ENCODE results near the gene PRKG1. TPM values are rescaled to one million over a fixed set of nuclear protein-coding genes. Genes with fewer than 3 reads are reported as not detected.

The PRKG1 gene
- total RNA-seq, 1 experiment from 2014 or later, result 0.21 TPM

GRCh38 chr10:51935341-51935740 is 861.1 kb downstream of the PRKG1 start:
- no TSS peak for BruUV-seq (replicated peaks)
- Mint-ChIP-seq H3K27ac (ENCODE audit: unreplicated experiment) (no peak overlapping the region), H3K36me3 (ENCODE audit: insufficient read depth, unreplicated experiment) (no peaks in the 10 kb centered on the region), H3K4me3 (ENCODE audit: low read depth, unreplicated experiment) (no peak overlapping the region), H3K27me3 (ENCODE audit: unreplicated experiment) (peaks cover 22% of the 10 kb centered on the region), H3K4me1 (ENCODE audit: low read depth, unreplicated experiment) (no peaks in the 10 kb centered on the region), H3K9me3 (ENCODE audit: low read depth, unreplicated experiment) (no peaks in the 10 kb centered on the region)
- no peak for TF ChIP-seq CTCF (IDR thresholded peaks at IDR 0.05; ENCODE audit: unreplicated experiment)
- no peak for DNase-seq
- CTCF ChIA-PET, result no interaction called here
- intact Hi-C loops (cut with micrococcal nuclease; ENCODE audit: unreplicated experiment), result no loop called here

GRCh38 chr10:51937308-51938140 is 863.2 kb downstream of the PRKG1 start:
- intact Hi-C loops (cut with micrococcal nuclease; ENCODE audit: unreplicated experiment), result no loop called here
- no peaks in the 10 kb centered on the region for H3K4me1 Mint-ChIP-seq (ENCODE audit: low read depth, unreplicated experiment)
- CTCF ChIA-PET, result no interaction called here

GRCh38 chr10:51950371-51950995 is 876.2 kb downstream of the PRKG1 start:
- intact Hi-C loops (cut with micrococcal nuclease; ENCODE audit: unreplicated experiment), result no loop called here
- Mint-ChIP-seq H3K36me3 (ENCODE audit: insufficient read depth, unreplicated experiment) (no peaks in the 10 kb centered on the region), H3K4me1 (ENCODE audit: low read depth, unreplicated experiment) (no peaks in the 10 kb centered on the region), H3K27ac (ENCODE audit: unreplicated experiment) (no peak overlapping the region), H3K4me3 (ENCODE audit: low read depth, unreplicated experiment) (no peak overlapping the region), H3K9me3 (ENCODE audit: low read depth, unreplicated experiment) (no peaks in the 10 kb centered on the region), H3K27me3 (ENCODE audit: unreplicated experiment) (peaks cover 13% of the 10 kb centered on the region)
- no peak for DNase-seq
- no peak for TF ChIP-seq CTCF (IDR thresholded peaks at IDR 0.05; ENCODE audit: unreplicated experiment)
- CTCF ChIA-PET, result no interaction called here
- no TSS peak for BruUV-seq (replicated peaks)

More at GRCh38 chr10:51937308-51938140, 863.2 kb downstream of the PRKG1 start:
- H3K27me3 Mint-ChIP-seq (ENCODE audit: unreplicated experiment), result peaks cover 22% of the 10 kb centered on the region
- no peaks in the 10 kb centered on the region for H3K36me3 Mint-ChIP-seq (ENCODE audit: insufficient read depth, unreplicated experiment)
- DNase-seq, result no peak
- no peak overlapping the region for H3K27ac Mint-ChIP-seq (ENCODE audit: unreplicated experiment)
- H3K4me3 Mint-ChIP-seq (ENCODE audit: low read depth, unreplicated experiment), result no peak overlapping the region
- no peak for TF ChIP-seq CTCF (IDR thresholded peaks at IDR 0.05; ENCODE audit: unreplicated experiment)
- no peaks in the 10 kb centered on the region for H3K9me3 Mint-ChIP-seq (ENCODE audit: low read depth, unreplicated experiment)
- BruUV-seq (replicated peaks), result no TSS peak

DNA sequence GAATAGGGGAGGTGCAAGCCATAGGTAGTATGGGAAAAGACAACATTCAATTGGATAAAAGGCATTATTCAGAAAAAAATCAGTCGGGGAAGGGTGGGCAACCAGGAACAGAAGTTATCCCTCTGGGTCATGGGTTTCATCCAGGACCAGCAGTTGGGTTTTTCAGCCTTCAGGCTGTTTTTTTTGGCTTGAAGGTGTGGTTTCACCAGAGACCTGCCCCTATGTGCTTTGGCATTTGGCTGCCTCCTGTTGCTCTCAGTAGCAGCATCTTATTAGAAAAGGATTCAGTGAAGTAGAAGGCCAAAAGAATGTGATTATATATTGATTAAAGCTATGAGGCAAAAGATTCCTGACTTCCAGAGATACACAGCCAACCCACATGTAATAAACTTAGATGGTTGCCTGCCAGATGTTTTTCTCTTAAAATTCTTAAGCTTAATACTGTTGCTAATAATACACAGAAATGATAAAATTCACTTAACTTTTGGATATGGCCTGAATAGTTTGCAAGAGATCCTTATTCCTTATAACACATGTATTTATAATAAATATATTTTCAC is 876.8 kb downstream of the PRKG1 start:
- intact Hi-C loops (cut with micrococcal nuclease; ENCODE audit: unreplicated experiment), result no loop called here
- Mint-ChIP-seq H3K27me3 (ENCODE audit: unreplicated experiment) (peaks cover 7% of the 10 kb centered on the region), H3K4me3 (ENCODE audit: low read depth, unreplicated experiment) (no peak overlapping the region), H3K9me3 (ENCODE audit: low read depth, unreplicated experiment) (no peaks in the 10 kb centered on the region), H3K4me1 (ENCODE audit: low read depth, unreplicated experiment) (no peaks in the 10 kb centered on the region), H3K27ac (ENCODE audit: unreplicated experiment) (no peak overlapping the region), H3K36me3 (ENCODE audit: insufficient read depth, unreplicated experiment) (no peaks in the 10 kb centered on the region)
- CTCF ChIA-PET, result no interaction called here
- TF ChIP-seq CTCF (IDR thresholded peaks at IDR 0.05; ENCODE audit: unreplicated experiment), result no peak
- BruUV-seq (replicated peaks), result no TSS peak
- DNase-seq, result no peak
